Superior temporal gyrus (tissue), 1 donor: ENCODE data around the gene COL4A3.

Experiments used
- DNase-seq: peaks from one replicate; pipeline ENCODE4 v3.0.0-alpha.2; 2016; ENCODE audit errors: extremely low spot score

Gene COL4A3

DNA sequence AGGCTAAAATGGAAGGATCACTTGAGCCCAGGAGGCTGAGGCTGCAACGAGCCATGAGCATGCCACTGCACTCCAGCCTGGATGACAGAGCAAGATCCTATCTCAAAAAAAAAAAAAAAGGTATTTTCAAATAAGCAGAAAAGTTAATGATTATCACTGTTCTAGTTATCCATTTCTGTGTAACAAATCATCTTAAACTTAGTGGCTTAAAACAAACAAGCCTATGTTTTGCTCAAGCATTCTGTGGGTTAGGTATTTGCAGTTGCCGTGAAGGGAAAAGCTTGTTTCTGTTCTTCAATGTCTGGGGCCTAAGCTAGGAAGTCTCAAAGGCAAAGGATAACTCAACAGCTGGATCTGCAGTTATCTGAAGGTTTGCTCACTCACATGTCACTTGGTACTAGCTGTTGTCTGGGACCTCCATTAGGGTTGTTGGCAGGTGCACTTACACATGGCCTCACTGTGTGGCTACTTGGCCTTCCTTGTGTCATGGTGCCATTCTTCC, 174.7 kb downstream of the COL4A3 start:
- no peak for DNase-seq

DNA sequence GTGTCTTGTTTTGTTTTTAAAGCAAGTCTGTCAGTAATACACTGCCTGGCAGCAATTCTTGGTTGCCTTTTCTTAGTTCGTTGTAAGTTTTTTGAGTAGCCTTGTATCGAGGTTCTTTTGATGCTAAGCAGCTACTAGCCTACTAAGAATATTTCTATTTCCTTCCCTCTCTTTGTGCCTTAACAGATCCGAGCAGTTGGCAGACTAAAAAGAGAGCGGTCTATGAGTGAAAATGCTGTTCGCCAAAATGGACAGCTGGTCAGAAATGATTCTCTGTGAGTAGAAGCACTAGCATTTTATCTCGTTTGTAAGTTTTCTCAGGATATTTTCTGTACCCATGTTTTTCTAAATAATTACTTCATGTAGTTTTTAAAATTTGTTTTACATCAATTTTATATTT, 175.7 kb downstream of the COL4A3 start:
- DNase-seq: peak; percentile 76

DNA sequence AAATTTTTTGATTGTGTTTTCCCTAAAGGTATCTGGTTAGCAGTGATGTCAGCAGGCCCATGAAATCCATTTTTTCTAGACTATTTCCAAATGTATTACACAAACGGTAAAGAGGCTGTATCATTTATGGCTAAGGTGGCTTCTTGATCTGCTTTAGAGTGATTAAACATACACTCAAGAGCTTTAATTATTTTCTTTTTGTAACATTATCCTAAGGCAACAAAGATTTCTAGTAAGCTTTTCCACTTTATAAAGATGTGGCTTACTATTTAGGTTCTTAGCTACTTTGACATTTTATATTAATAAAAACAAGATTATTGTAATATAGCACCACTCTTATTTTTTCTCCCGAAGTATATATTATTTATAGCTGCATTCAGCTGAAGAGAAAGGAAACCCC, 177.1 kb downstream of the COL4A3 start:
- DNase-seq: no peak

DNA sequence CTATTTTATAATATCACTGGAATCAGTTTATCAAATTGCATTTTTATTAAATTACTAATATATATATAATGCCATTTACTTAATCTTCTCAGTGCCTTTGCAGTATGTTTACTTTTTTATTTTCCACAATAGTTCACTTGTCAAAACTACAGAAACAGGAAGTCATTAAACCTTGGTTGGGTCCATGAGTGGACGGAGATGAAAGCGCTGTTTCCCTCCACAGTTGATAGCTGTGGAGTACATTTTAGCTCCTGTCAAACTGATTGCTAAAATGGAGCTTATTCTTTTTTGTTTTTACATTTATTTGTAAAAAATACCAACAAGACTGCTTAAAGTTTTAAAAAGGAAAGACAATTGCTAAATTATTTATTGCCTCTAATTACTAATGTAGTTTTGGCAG, 179.8 kb downstream of the COL4A3 start:
- no peak for DNase-seq

DNA sequence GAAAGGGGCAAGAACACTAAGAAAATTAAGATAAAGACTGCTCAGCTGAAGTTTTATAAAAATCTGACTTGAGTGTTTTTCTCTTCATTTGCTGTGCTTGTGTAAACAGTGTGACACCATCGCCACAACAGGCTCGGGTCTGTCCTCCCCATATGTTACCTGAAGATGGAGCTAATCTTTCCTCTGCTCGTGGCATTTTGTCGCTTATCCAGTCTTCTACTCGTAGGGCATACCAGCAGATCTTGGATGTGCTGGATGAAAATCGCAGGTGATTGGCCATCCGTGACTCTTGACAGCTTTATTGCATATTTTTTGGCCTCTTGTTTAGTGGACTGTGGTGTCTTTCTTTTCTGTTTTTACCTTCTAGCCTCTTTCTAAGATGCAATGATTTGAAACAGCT, 182.7 kb downstream of the COL4A3 start:
- DNase-seq: no peak

DNA sequence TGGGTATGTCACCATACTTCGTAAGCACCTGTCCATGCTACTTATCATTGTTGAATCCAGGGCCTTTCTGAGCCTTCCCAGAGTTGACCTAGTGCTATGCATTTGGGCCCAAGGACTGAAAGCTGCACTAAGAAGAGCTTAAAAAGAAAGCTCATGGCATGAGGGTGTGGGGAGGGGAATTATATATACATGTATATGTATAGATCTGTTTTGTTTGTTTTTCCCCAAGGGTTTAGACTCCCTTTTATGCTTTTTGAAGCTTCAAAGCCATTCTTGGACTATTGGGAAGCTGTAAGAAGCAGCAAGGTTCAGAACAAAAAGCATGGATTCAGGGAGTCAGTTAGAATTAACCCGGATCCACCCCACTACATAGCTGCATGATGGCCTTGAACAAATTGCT, 183.9 kb downstream of the COL4A3 start:
- no peak for DNase-seq

DNA sequence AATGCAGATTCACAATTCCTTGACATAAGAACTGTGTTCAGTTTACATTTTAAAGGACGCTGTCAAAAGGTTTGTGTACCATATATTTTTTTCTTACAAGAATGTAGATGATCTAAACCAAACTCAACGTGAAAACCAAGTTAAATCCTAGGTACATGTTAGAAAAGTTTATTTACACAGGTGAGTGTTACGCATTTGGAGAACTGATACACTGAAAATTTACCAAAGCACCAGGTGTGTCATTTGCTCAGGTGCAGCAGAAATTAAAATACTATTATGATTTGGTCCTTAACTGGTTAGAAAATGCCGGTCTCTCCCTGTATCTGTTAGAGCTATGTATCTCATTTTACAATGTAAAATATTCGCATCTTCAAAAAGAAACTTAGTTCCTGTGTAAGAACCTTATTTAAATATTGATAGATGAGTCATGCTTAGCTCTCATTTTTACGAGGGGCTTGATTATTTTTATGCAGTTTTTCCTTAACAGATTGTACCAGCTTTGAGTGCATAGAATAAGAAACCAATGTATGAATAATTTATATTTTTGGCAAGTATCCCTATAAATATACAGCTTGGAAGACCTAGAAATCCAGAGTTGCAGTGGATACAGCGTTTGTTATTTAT, 185.7 kb downstream of the COL4A3 start:
- DNase-seq: no peak

DNA sequence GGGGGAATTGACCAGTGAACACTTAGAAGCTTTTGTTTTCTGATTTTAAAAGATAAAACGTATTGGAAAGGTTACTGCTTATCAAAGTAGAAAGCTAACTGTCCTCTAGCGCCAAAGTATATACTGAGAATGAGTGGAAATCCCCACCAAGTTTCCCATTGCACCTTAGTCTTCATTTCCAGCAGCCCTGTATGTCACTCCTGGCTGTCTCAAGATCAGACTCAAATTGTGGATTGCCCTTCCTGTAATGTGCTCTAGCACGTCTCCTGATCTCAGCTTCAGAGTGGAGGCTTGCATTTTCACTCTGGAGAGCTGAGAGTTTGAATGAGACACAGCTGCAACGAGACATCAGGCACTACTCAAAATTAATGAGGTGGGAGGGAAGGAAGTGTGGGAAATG, 187.2 kb downstream of the COL4A3 start:
- DNase-seq: no peak

DNA sequence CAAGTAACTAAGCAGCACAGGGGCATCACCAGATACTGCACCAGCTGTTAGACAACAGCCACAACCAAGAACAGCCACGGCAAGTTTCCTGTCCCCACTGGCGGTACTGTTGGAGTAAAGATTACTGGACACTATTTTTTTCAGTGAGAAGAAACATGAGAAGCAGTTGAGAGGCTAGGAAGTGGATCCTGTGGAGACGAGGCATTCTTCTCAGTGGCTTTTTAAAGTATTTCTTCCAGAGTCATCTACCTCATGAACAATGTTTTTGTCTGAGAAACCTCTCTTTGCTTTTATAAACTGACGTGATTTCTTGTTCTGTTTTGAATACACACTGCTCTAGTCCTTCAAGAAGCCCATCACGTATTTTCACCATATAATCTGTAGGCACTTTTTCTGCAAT, 195.9 kb downstream of the COL4A3 start:
- DNase-seq: no peak

DNA sequence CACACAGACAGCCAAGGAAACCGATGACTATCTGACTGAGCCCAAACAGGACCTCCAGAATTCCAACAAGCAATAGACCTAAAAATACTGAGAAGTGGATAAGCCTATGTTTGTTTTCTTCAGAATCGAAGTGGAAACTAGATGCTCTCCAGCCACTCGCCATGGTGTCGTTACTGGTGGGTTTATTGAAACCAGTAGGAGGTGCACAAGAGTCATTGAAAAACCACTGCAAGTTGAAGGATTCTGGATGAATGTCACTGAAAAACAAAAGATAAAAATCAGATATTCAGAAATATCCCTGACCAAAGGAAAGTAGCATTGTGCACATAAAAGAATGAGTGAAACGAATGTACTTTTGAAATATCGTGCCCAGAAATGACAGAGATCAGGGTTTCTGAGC, 199.3 kb downstream of the COL4A3 start:
- no peak for DNase-seq
